A549 (cell line): ENCODE results near the gene CAPN2.

ENCODE experiments used
- CEBPB ChIP-seq, 2 experiments: fragments of >200 bp in 1 of 2; sonication (Bioruptor Twin) in 1 of 2; formaldehyde crosslinking in 1 of 2; IDR thresholded peaks; 2 replicates each; pipeline ENCODE4 v1.6.1; 2012 to 2016
- POLR2A ChIP-seq: IDR thresholded peaks from 2 replicates; pipeline ENCODE4 v1.6.1; 2012; ENCODE audit warnings: mild to moderate bottlenecking, low read length

DNA sequence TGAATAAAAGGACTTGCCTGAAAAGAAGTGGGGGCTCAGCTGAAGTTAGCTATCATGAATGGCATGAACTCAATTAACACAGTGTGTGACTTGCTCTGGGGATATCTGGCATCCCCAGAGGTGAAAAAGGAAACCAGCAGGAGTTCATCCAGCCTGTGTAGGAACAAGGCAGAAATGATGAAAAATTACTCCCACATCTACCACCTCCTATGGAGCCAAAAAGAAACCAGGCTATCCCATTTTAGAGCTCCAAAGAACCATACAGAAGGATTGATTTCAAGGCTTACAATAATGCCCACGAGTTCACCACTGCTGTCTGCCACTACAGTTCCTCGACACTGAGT, 108.1 kb downstream of the CAPN2 start:
- TF ChIP-seq POLR2A (no peak), CEBPB (IDR thresholded peaks at IDR 0.05) (no peak)
